Kidney (tissue), 14 donors: Measurements from ENCODE around the gene RERE. TPM values are rescaled to one million over a fixed set of nuclear protein-coding genes. Genes with fewer than 3 reads are reported as not detected.

Source experiments
- DNase-seq, 5 donors: peaks; one replicate each; pipeline ENCODE4 v3.0.0-alpha.2; 2013 to 2020
- FAIRE-seq: peaks from 2 replicates; lab custom pipeline; 2012; peaks lifted over from hg19 to GRCh38; lab: Jason Lieb, UNC
- H3K27ac ChIP-seq, 2 donors: one replicate each; pipeline ENCODE4 v1.7.0; 2013; ENCODE audit warnings: low read depth in 2 of 2, low read length in 2 of 2, inconsistent platforms in 1 of 2
- H3K27me3 ChIP-seq: one replicate; pipeline ENCODE4 v1.7.1; 2013; ENCODE audit warnings: low read length, inconsistent platforms; ENCODE audit not compliant: control insufficient read depth, insufficient read depth
- H3K36me3 ChIP-seq, 3 donors: one replicate each; pipeline versions ENCODE4 v1.7.0 to v1.7.1; 2013; ENCODE audit warnings: low read length in 3 of 3, control low read depth in 1 of 3, inconsistent platforms in 1 of 3; ENCODE audit not compliant: insufficient read depth in 3 of 3, control insufficient read depth in 2 of 3
- H3K4me1 ChIP-seq, 3 donors: one replicate each; pipeline versions ENCODE4 v1.7.0 to v1.7.1; 2013; ENCODE audit warnings: low read length in 3 of 3, inconsistent platforms in 1 of 3, low read depth in 1 of 3; ENCODE audit not compliant: control insufficient read depth in 2 of 3, insufficient read depth in 2 of 3
- H3K4me3 ChIP-seq, 3 donors: one replicate each; pipeline versions ENCODE4 v1.7.0 to v1.8.1; 2013; ENCODE audit warnings: low read length in 3 of 3, control low read depth in 1 of 3, inconsistent platforms in 1 of 3
- H3K9ac ChIP-seq, 3 donors: one replicate each; pipeline versions ENCODE4 v1.7.0 to v1.7.1; 2013; ENCODE audit warnings: low read length in 3 of 3, control low read depth in 1 of 3, inconsistent platforms in 1 of 3
- H3K9me3 ChIP-seq, 3 donors: one replicate each; pipeline versions ENCODE4 v1.7.0 to v1.7.1; 2013; ENCODE audit warnings: low read length in 3 of 3, control low read depth in 1 of 3, inconsistent platforms in 1 of 3; ENCODE audit not compliant: control insufficient read depth in 2 of 3, insufficient read depth in 1 of 3
- CTCF ChIP-seq: IDR thresholded peaks from 3 replicates; pipeline ENCODE4 v1.5.1; 2012; ENCODE audit warnings: mild to moderate bottlenecking, moderate library complexity, borderline replicate concordance; ENCODE audit not compliant: insufficient read depth; ENCODE audit errors: extremely low read depth
- intact Hi-C: fragments of 100-400 bp; cut with DNase I; formaldehyde crosslinking; loops from one replicate; pipeline ENCODE4 v1.11.1; 2022
- polyA plus RNA-seq: library from polyadenylated mRNA; stranded (reverse); fragments of 350-450 nt; fragmentation: Illumina TruSeq; extraction: RNeasy Lipid Tissue Mini Kit (QIAGEN cat#74804); gene quantifications from one replicate; pipeline ENCODE4 v1.2.3, GENCODE V29; 2014; ENCODE audit warnings: low read depth, low replicate concordance; ENCODE audit not compliant: insufficient read depth
- total RNA-seq: library from RNA; stranded (reverse); fragmentation: NEBNext Ultra II Directional; extraction: Animal tissue kit (Norgen Biotek cat#: 25700); gene quantifications from one replicate; pipeline ENCODE4 v1.2.1, GENCODE V29; 2021
- donor health status: control.
- donor health status: control.
- donor health status: control.
- donor health status: control.
- donor health status: control.
- donor health status: DM: yes; HTN: yes; CAD: no.
- donor health status: Normal renal cell carcinoma (clear cell type).

The RERE gene
- total and polyA plus RNA-seq, 2 donors from 2014 or later, result 37.2 to 176 TPM

- intact Hi-C loops, result no loop called here
- Histone ChIP-seq H3K27me3 (no peaks in the 10 kb centered on the region), H3K9me3 (no peaks in the 10 kb centered on the region), H3K9ac (no peak overlapping the region), H3K36me3 (peaks cover 0 to 3% (median 0%) of the 10 kb centered on the region in 3 donors), H3K4me1 (peaks cover 0 to 5% (median 2%) of the 10 kb centered on the region in 3 donors), H3K27ac (no peak overlapping the region), H3K4me3 (no peak overlapping the region)
- no peak for FAIRE-seq
- TF ChIP-seq CTCF, result no peak
- no peak for DNase-seq
Measured at GRCh38 chr1:8547791-8548190, 269.6 kb downstream of the RERE start.

- no peak overlapping the region for H3K9ac ChIP-seq
- intact Hi-C loops, result no loop called here
- no peak for TF ChIP-seq CTCF
- peaks cover 0 to 3% (median 0%) of the 10 kb centered on the region in 3 donors for H3K36me3 ChIP-seq
- peaks cover 2 to 7% (median 6%) of the 10 kb centered on the region in 3 donors for H3K4me1 ChIP-seq
- DNase-seq (no peak), FAIRE-seq (no peak)
- H3K9me3 ChIP-seq, result no peaks in the 10 kb centered on the region
- H3K27me3 ChIP-seq, result no peaks in the 10 kb centered on the region
- no peak overlapping the region for H3K27ac ChIP-seq
- H3K4me3 ChIP-seq, result no peak overlapping the region
Measured at GRCh38 chr1:8545078-8545477, 272.4 kb downstream of the RERE start.

- H3K36me3 ChIP-seq, result peaks cover under 1 to 3% (median 2%) of the 10 kb centered on the region in 3 donors
- no peak overlapping the region for H3K4me3 ChIP-seq
- no peak for FAIRE-seq
- intact Hi-C loops, result no loop called here
- H3K27ac ChIP-seq, result no peak overlapping the region
- no peak for DNase-seq
- H3K27me3 ChIP-seq, result no peaks in the 10 kb centered on the region
- no peaks in the 10 kb centered on the region for H3K9me3 ChIP-seq
- TF ChIP-seq CTCF, result no peak
- H3K4me1 ChIP-seq, result peaks cover under 1 to 7% (median 6%) of the 10 kb centered on the region in 3 donors
- no peak overlapping the region for H3K9ac ChIP-seq
Measured at GRCh38 chr1:8544644-8545043, 272.8 kb downstream of the RERE start.

GRCh38 chr1:8543965-8544364 lies 273.5 kb downstream of the RERE start:
- Histone ChIP-seq H3K9ac (no peak overlapping the region), H3K4me3 (no peak overlapping the region), H3K27ac (no peak overlapping the region), H3K36me3 (peaks cover 2 to 4% (median 3%) of the 10 kb centered on the region in 3 donors), H3K4me1 (peaks cover 0 to 7% (median 6%) of the 10 kb centered on the region in 3 donors), H3K9me3 (no peaks in the 10 kb centered on the region), H3K27me3 (no peaks in the 10 kb centered on the region)
- FAIRE-seq, result no peak
- intact Hi-C loops, result no loop called here
- no peak for DNase-seq
- TF ChIP-seq CTCF, result no peak
